Measurements from ENCODE around the gene ANKFY1. TPM values are rescaled to one million over a fixed set of nuclear protein-coding genes. Genes with fewer than 3 reads are reported as not detected.
"Not testable (repeated sequence)": the region's sequence is repeated elsewhere in the genome, so short reads cannot be mapped to it uniquely, and the experiment has no call there.

ANKFY1 gene
- total and polyA plus RNA-seq, 2 experiments from 2014 or later = 20.1 to 24.2 TPM

DNA sequence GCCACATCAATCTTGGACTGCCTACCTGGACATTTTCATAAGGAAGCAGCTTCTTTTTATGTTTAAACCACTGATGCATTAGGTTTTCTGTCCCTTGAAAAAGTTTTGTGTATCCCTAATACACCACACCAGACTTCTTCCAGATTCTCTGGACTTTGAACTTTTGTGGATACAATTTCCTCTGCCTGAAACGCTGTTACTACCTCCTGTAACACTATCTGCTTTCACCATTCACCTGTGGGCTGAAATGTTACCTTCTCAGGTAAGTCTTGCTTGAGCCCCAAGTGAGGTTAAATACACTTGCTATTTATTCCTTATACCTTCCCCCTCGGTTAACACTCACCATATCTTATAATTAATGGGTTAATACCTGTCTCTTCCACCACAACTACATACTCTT lies 123.7 kb downstream of the ANKFY1 start:
- H3K4me3 ChIP-seq = no peak overlapping the region
- peaks cover 87% of the 10 kb centered on the region for H3K79me2 ChIP-seq (ENCODE audit: insufficient read depth)
- peaks cover 11% of the 10 kb centered on the region for H3F3A ChIP-seq (ENCODE audit: insufficient read depth)
- H3K9me3 ChIP-seq (ENCODE audit: low read depth) = no peaks in the 10 kb centered on the region
- no peaks in the 10 kb centered on the region for H3K9me2 ChIP-seq (ENCODE audit: insufficient read depth)
- H3K27ac ChIP-seq = no peak overlapping the region
- in situ Hi-C loops (cut with MboI) = no loop called here
- TF ChIP-seq EZH2phosphoT487 (IDR thresholded peaks at IDR 0.05; ENCODE audit: insufficient read depth, low read depth) (no peak), EZH2 (IDR thresholded peaks at IDR 0.05; ENCODE audit: insufficient read depth, poor library complexity, severe bottlenecking) (no peak)
- peaks cover 26% of the 10 kb centered on the region for H3K4me1 ChIP-seq (ENCODE audit: insufficient read depth)
- H3K27me3 ChIP-seq (replicated peaks; ENCODE audit: insufficient read depth) = no peaks in the 10 kb centered on the region
- no peak overlapping the region for H2AFZ ChIP-seq
- H3K4me2 ChIP-seq (ENCODE audit: unreplicated experiment) = no peak overlapping the region
- no peak for DNase-seq
- no peaks in the 10 kb centered on the region for H3K36me3 ChIP-seq (ENCODE audit: low read depth)
- no peak overlapping the region for H3K9ac ChIP-seq
- H4K20me1 ChIP-seq (ENCODE audit: insufficient read depth) = peaks cover 6% of the 10 kb centered on the region; the same call in 1 of the 2 replicates
- 97 to 100% methylated on average over 2 of the region's 2 CpGs for WGBS, 2 experiments (ENCODE audit: low coverage in 1 of 2, low lambda C conversion rate in 2 of 2, missing lambda C conversion rate in 2 of 2)

DNA sequence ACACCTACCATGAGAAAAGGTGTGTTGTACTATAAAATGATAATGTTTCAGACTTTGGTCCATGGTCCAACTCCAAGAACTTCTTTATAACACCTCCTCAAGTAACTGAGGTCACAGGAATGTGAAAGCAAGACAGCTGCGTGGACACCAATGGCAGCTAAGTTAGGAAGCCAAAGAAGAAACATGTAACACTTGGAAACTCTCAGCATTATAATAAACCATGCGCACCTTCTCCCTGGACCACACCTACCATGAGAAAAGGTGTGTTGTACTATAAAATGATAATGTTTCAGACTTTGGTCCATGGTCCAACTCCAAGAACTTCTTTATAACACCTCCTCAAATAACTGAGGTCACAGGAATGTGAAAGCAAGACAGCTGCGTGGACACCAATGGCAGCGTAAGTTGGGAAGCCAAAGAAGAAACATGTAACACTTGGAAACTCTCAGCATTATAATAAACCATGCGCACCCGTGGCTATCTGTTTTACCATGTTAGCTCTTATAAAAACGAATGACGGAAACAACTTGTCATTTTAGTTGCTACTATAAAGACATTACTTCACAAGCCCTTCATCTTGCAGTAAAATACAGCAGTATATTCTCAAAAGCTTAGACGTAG lies 124.8 kb downstream of the ANKFY1 start:
- DNase-seq; H3K27me3 ChIP-seq (replicated peaks; ENCODE audit: insufficient read depth); H3K9me2 ChIP-seq (ENCODE audit: insufficient read depth); H4K20me1 ChIP-seq (ENCODE audit: insufficient read depth); H2AFZ ChIP-seq; H3F3A ChIP-seq (ENCODE audit: insufficient read depth); H3K9ac ChIP-seq; H3K4me2 ChIP-seq (ENCODE audit: unreplicated experiment); H3K9me3 ChIP-seq (ENCODE audit: low read depth); H3K36me3 ChIP-seq (ENCODE audit: low read depth); H3K27ac ChIP-seq; H3K4me3 ChIP-seq; in situ Hi-C loops (cut with MboI): not testable (repeated sequence)
- H3K79me2 ChIP-seq (ENCODE audit: insufficient read depth) = peaks cover 87% of the 10 kb centered on the region
- H3K4me1 ChIP-seq (ENCODE audit: insufficient read depth) = peaks cover 22% of the 10 kb centered on the region
- WGBS, 2 experiments (ENCODE audit: low coverage in 1 of 2, low lambda C conversion rate in 2 of 2, missing lambda C conversion rate in 2 of 2) = 88 to 90% methylated on average over 9 of the region's 9 CpGs

- 93 to 95% methylated on average over 6 of the region's 6 CpGs for WGBS, 2 experiments (ENCODE audit: low coverage in 1 of 2, low lambda C conversion rate in 2 of 2, missing lambda C conversion rate in 2 of 2)
- Histone ChIP-seq H2AFZ (no peak overlapping the region), H3K4me1 (ENCODE audit: insufficient read depth) (peaks cover 17% of the 10 kb centered on the region), H3K4me3 (no peak overlapping the region), H4K20me1 (ENCODE audit: insufficient read depth) (peaks cover 6% of the 10 kb centered on the region; the same call in 1 of the 2 replicates), H3K4me2 (ENCODE audit: unreplicated experiment) (no peak overlapping the region), H3K27ac (no peak overlapping the region), H3K9me3 (ENCODE audit: low read depth) (no peaks in the 10 kb centered on the region), H3K36me3 (ENCODE audit: low read depth) (no peaks in the 10 kb centered on the region), H3K27me3 (replicated peaks; ENCODE audit: insufficient read depth) (no peaks in the 10 kb centered on the region), H3F3A (ENCODE audit: insufficient read depth) (peaks cover 12% of the 10 kb centered on the region), H3K9me2 (ENCODE audit: insufficient read depth) (no peaks in the 10 kb centered on the region), H3K9ac (no peak overlapping the region), H3K79me2 (ENCODE audit: insufficient read depth) (peaks cover 100% of the 10 kb centered on the region)
- no peak for DNase-seq
- in situ Hi-C loops (cut with MboI) = no loop called here
- TF ChIP-seq EZH2 (IDR thresholded peaks at IDR 0.05; ENCODE audit: insufficient read depth, poor library complexity, severe bottlenecking) = no peak
- TF ChIP-seq EZH2phosphoT487 (IDR thresholded peaks at IDR 0.05; ENCODE audit: insufficient read depth, low read depth) = no peak
Measured at GRCh38 chr17:4136373-4136772, 127.4 kb downstream of the ANKFY1 start.

- DNase-seq = no peak
- no peak overlapping the region for H3K4me2 ChIP-seq (ENCODE audit: unreplicated experiment)
- WGBS, 2 experiments (ENCODE audit: low coverage in 1 of 2, low lambda C conversion rate in 2 of 2, missing lambda C conversion rate in 2 of 2) = 97 to 98% methylated on average over 3 of the region's 3 CpGs
- no peak overlapping the region for H2AFZ ChIP-seq
- peaks cover 19% of the 10 kb centered on the region for H3K4me1 ChIP-seq (ENCODE audit: insufficient read depth)
- no peaks in the 10 kb centered on the region for H3K36me3 ChIP-seq (ENCODE audit: low read depth)
- H4K20me1 ChIP-seq (ENCODE audit: insufficient read depth) = peaks cover 6% of the 10 kb centered on the region; the same call in 1 of the 2 replicates
- TF ChIP-seq EZH2phosphoT487 (IDR thresholded peaks at IDR 0.05; ENCODE audit: insufficient read depth, low read depth) (no peak), EZH2 (IDR thresholded peaks at IDR 0.05; ENCODE audit: insufficient read depth, poor library complexity, severe bottlenecking) (no peak)
- in situ Hi-C loops (cut with MboI) = no loop called here
- no peak overlapping the region for H3K9ac ChIP-seq
- H3K4me3 ChIP-seq = no peak overlapping the region
- H3K79me2 ChIP-seq (ENCODE audit: insufficient read depth) = peaks cover 100% of the 10 kb centered on the region
- H3F3A ChIP-seq (ENCODE audit: insufficient read depth) = peaks cover 21% of the 10 kb centered on the region
- no peaks in the 10 kb centered on the region for H3K9me3 ChIP-seq (ENCODE audit: low read depth)
- no peaks in the 10 kb centered on the region for H3K9me2 ChIP-seq (ENCODE audit: insufficient read depth)
- no peaks in the 10 kb centered on the region for H3K27me3 ChIP-seq (replicated peaks; ENCODE audit: insufficient read depth)
- no peak overlapping the region for H3K27ac ChIP-seq
Measured at GRCh38 chr17:4135489-4135888, 128.3 kb downstream of the ANKFY1 start.

DNA sequence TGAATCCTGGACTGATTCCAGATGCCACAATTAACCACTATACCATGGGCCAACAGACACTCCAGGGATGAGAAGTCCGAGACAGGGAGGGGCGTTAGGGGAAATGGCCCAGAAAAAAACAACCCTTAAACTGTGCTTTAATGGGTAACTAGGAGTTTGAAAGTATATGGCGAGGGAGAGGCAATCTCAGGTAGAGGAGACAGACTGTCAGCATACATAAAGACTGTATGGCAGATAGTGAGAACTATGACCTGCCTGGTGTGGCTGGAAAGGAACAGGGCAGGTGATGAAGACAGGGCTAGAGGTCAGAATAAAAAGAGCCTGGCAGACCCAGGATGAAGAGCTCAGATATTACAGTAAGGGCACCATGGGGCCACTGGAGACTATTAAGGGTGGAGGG lies 129.1 kb downstream of the ANKFY1 start:
- in situ Hi-C loops (cut with MboI) = no loop called here
- TF ChIP-seq EZH2 (IDR thresholded peaks at IDR 0.05; ENCODE audit: insufficient read depth, poor library complexity, severe bottlenecking) (no peak), EZH2phosphoT487 (IDR thresholded peaks at IDR 0.05; ENCODE audit: insufficient read depth, low read depth) (no peak)
- peaks cover 22% of the 10 kb centered on the region for H3F3A ChIP-seq (ENCODE audit: insufficient read depth)
- H3K27me3 ChIP-seq (replicated peaks; ENCODE audit: insufficient read depth) = no peaks in the 10 kb centered on the region
- H2AFZ ChIP-seq = no peak overlapping the region
- H3K9me3 ChIP-seq (ENCODE audit: low read depth) = no peaks in the 10 kb centered on the region
- H3K4me1 ChIP-seq (ENCODE audit: insufficient read depth) = peaks cover 22% of the 10 kb centered on the region
- H3K4me3 ChIP-seq = no peak overlapping the region
- peaks cover 100% of the 10 kb centered on the region for H3K79me2 ChIP-seq (ENCODE audit: insufficient read depth)
- H3K9ac ChIP-seq = no peak overlapping the region
- WGBS, 2 experiments (ENCODE audit: low coverage in 1 of 2, low lambda C conversion rate in 2 of 2, missing lambda C conversion rate in 2 of 2) = 69 to 83% methylated on average over 3 of the region's 3 CpGs
- H3K36me3 ChIP-seq (ENCODE audit: low read depth) = no peaks in the 10 kb centered on the region
- peaks cover 6% of the 10 kb centered on the region; the same call in 1 of the 2 replicates for H4K20me1 ChIP-seq (ENCODE audit: insufficient read depth)
- no peaks in the 10 kb centered on the region for H3K9me2 ChIP-seq (ENCODE audit: insufficient read depth)
- DNase-seq = no peak
- no peak overlapping the region for H3K27ac ChIP-seq
- no peak overlapping the region for H3K4me2 ChIP-seq (ENCODE audit: unreplicated experiment)
